IPS-15b (cell line): ENCODE data around the gene PFN3.

Experiments used
- H3K27me3 ChIP-seq: one replicate; pipeline ENCODE4 v1.6.1; 2013; ENCODE audit warnings: low read length; ENCODE audit not compliant: control insufficient read depth, insufficient read depth
- H3K36me3 ChIP-seq: one replicate; pipeline ENCODE4 v1.6.1; 2013; ENCODE audit warnings: low read length; ENCODE audit not compliant: control insufficient read depth, insufficient read depth
- H3K4me1 ChIP-seq: one replicate; pipeline ENCODE4 v1.6.1; 2013; ENCODE audit warnings: mild to moderate bottlenecking, low read length; ENCODE audit not compliant: control insufficient read depth, insufficient read depth
- H3K4me3 ChIP-seq: one replicate; pipeline ENCODE4 v1.5.1; 2013; ENCODE audit warnings: low read depth, low read length
- H3K9ac ChIP-seq: one replicate; pipeline ENCODE4 v1.6.1; 2013; ENCODE audit warnings: low read depth, mild to moderate bottlenecking, low read length
- H3K9me3 ChIP-seq: one replicate; pipeline ENCODE4 v1.6.1; 2013; ENCODE audit warnings: mild to moderate bottlenecking, low read length; ENCODE audit not compliant: control insufficient read depth, insufficient read depth

PFN3 gene

GRCh38 chr5:177399997-177400868 is at the start of gene PFN3:
TSS of gene PFN3 (minus strand) at chr5:177400661. CDS start at chr5:177400576, 85 bp downstream.
- Histone ChIP-seq H3K27me3 (peaks cover 45% of the 10 kb centered on the region), H3K9me3 (no peaks in the 10 kb centered on the region), H3K36me3 (no peaks in the 10 kb centered on the region), H3K9ac (no peak within 1 kb of the TSS), H3K4me3 (peak within 1 kb of the TSS; percentile 31), H3K4me1 (no peaks in the 10 kb centered on the region)

GRCh38 chr5:177449140-177450061 is 48.9 kb upstream of the PFN3 start:
- H3K9ac ChIP-seq: peak overlapping the region; percentile 32
- H3K27me3 ChIP-seq: peaks cover 23% of the 10 kb centered on the region
- no peaks in the 10 kb centered on the region for H3K9me3 ChIP-seq
- no peak overlapping the region for H3K4me3 ChIP-seq
- H3K4me1 ChIP-seq: peaks cover 19% of the 10 kb centered on the region
- no peaks in the 10 kb centered on the region for H3K36me3 ChIP-seq

GRCh38 chr5:177448244-177448950 is 47.9 kb upstream of the PFN3 start:
- H3K27me3 ChIP-seq: peaks cover 18% of the 10 kb centered on the region
- peaks cover 16% of the 10 kb centered on the region for H3K4me1 ChIP-seq
- no peak overlapping the region for H3K9ac ChIP-seq
- peak overlapping the region; percentile 39 for H3K4me3 ChIP-seq
- H3K9me3 ChIP-seq: no peaks in the 10 kb centered on the region
- H3K36me3 ChIP-seq: no peaks in the 10 kb centered on the region

DNA sequence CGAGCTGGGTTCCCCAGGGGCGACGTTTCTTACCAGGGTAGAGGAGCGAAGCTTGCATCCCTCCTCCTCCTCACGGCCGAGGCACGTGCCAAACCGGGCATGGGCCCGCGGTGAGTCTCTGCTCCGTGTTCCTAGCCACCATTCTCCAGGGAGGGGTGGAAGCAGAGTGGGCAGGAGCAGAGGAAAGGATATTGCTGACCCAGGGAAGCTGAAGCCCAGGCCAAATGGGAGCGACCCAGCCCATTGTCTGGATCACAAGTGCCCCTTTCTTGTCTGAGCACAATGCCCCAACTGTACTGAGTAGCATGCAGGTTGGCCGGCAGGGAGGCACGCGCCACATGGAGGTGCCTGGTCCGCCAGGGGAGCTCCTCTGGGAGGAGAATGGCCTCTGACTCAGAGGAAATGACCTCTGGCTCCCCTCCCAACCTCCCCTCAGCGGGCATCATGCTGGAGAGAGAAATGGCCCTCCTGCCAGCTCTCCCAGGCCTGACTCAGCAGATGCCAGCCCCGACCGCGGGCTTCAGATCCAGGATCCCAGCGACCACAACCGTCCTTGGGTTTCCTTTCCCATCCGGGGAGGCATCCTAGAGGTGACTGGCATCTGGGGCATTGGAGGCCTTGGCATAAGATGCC is 47.3 kb upstream of the PFN3 start:
- Histone ChIP-seq H3K36me3 (no peaks in the 10 kb centered on the region), H3K4me3 (peak overlapping the region; percentile 39), H3K9ac (no peak overlapping the region), H3K27me3 (peaks cover 12% of the 10 kb centered on the region), H3K4me1 (peaks cover 14% of the 10 kb centered on the region), H3K9me3 (no peaks in the 10 kb centered on the region)

DNA sequence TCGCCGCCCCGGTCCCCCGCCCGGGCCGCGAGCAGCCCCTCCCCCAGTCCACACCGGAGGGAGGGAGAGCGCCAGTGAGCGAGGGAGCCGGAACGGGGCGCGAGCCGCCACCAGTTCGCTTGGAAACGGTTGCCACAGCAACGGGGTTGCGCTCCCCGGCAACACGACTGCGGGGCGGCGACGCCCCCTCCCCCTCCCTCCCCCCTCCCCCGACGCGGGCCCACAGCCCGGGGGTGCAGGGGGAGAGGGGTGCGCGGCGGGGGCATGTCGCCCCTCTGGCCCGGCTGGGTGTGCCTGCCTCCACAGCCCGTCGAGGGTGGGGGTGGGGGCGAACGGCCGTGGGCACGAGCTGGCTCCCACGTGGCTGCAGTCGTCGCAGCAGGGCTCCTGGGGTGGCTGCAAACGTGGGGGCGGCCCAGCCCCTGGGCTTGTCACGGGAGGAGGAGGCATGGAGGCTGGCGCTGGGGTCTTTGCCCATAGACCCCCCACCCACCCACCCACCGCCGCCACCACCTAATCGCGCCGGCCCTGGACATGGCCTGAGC is 46.7 kb upstream of the PFN3 start:
- Histone ChIP-seq H3K4me1 (peaks cover 12% of the 10 kb centered on the region), H3K9ac (no peak overlapping the region), H3K9me3 (no peaks in the 10 kb centered on the region), H3K4me3 (peak overlapping the region; percentile 39), H3K27me3 (peaks cover 10% of the 10 kb centered on the region), H3K36me3 (peaks cover 2% of the 10 kb centered on the region)

DNA sequence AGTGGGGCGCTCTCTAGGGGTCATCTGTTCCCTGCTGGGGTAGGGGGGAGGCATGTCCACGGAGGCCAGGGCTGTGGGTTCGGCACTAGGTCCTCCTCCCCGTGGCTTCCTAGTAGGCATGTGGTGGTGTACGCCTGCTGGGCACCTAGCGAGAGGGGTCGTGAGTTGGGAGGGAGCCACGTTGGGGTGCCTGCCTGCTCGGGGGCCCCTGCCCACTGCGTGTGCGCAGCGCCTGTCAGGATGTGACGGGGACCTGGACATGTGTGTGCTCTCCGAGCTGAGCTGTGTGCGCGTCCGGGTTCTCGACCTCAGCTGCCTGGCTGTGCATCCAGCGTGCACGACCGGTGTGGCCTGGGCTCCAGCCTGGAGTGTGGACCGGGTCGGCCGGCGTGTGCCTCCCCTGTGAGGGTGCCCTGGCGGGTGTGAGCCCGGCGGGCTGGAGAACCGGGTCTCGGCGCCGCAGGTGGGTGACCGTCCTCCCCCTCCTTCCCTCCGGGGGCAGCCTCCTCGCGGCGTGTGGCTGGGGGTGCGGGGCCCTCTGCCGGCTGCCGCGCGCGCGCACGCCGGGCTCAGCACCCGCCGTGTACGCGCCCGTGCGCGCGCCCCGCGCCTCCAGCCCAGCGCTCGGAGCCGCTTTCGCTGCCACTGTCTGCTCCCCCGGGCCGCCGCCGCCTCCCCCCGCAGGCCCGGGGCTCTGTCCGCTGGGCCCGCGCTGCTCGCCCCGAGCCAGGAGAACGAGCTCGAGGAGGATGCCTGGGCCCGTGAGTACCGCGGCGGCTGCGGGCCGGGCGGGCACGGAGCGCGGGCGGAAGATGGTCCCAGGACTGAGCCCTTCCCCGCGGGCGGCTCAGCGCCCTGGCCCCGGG is 46.0 kb upstream of the PFN3 start, which contains the start of gene PRR7:
PRR7 (plus strand) TSS at position 615 of the 866 bp plus-strand sequence. CDS start 8,254 bp downstream, outside the sequence.
- Histone ChIP-seq H3K9ac (peak within 1 kb of the TSS; percentile 79), H3K4me1 (peaks cover 12% of the 10 kb centered on the region), H3K36me3 (peaks cover 4% of the 10 kb centered on the region)

DNA sequence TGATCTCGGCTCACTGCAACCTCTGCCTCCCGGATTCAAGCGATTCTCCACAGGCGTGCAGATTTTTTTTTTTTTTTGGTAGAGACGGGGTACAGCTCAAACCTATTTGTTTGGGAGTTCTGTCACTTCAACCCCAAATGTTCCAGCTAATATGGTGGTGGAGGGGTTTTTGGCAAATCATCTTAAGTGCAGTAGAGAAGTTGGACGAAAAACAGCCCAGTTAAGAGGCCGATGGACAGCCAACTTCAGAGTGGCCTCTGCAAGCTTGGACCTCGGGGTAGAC is 45.4 kb upstream of the PFN3 start:
- peak overlapping the region; percentile 82 for H3K4me3 ChIP-seq
- H3K4me1 ChIP-seq: peaks cover 12% of the 10 kb centered on the region
- no peaks in the 10 kb centered on the region for H3K9me3 ChIP-seq
- peak overlapping the region; percentile 79 for H3K9ac ChIP-seq
- peaks cover 10% of the 10 kb centered on the region for H3K27me3 ChIP-seq
- peaks cover 9% of the 10 kb centered on the region for H3K36me3 ChIP-seq

More for the DNA sequence above, 46.0 kb upstream of the PFN3 start, which contains the start of gene PRR7:
- Histone ChIP-seq H3K4me3 (peak within 1 kb of the TSS; percentile 82), H3K9me3 (no peaks in the 10 kb centered on the region), H3K27me3 (peaks cover 10% of the 10 kb centered on the region)

GRCh38 chr5:177445052-177445916 is 44.8 kb upstream of the PFN3 start:
- Histone ChIP-seq H3K27me3 (peaks cover 10% of the 10 kb centered on the region), H3K9ac (peak overlapping the region; percentile 60), H3K36me3 (peaks cover 14% of the 10 kb centered on the region), H3K4me3 (no peak overlapping the region), H3K4me1 (peaks cover 14% of the 10 kb centered on the region), H3K9me3 (no peaks in the 10 kb centered on the region)

DNA sequence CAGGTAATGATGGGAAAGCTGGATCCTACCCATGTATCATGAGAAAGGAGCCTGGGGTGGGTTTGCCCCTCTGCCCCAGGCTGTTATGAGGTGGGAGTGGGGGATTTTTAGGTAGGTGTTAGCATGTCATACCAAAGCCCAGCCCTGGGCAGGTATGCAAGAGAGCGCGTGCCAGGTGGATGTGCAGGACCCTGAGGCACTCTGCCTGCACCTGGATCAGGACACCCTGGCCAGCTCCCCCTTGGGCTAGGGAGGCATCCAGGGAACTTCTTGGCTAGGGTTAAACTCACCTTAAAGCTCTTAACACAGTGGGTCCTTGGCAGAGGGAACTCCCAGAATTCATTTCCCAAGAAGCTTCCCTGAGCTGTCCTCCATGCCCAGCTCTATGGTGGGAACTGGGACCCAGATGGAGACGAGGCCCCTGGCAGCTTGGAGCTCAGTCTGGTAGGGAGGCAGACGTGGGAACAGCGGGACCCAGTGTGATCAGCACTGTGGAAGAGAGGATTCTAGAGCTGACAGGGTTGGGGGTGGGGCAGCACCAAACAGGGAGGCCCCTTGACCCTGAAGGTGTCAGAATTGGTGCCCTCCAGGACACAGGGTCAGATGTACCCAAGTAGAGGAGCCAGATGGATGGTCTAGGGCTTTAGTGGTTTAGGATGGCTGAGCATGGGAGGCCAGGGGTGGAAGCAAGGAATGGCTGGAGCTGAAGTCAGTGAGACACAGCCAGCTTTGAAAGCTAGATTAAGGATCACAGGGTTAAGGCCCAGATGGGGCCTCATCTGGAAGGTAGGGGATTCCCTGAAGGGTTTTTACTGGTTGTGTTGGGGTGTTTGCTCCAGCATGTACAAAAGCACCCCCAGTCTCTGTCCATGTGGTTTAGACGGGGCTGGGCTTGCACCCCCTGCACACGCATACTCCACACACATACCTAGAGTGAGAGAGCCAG is 43.9 kb upstream of the PFN3 start:
- no peaks in the 10 kb centered on the region for H3K9me3 ChIP-seq
- H3K27me3 ChIP-seq: peaks cover 10% of the 10 kb centered on the region
- peaks cover 19% of the 10 kb centered on the region for H3K4me1 ChIP-seq
- no peak overlapping the region for H3K9ac ChIP-seq
- H3K36me3 ChIP-seq: peaks cover 16% of the 10 kb centered on the region
- no peak overlapping the region for H3K4me3 ChIP-seq
